Mesenchymal stem cell (in vitro differentiated cells and primary cell): ENCODE results near the gene LRRC37A3.
"Not testable (repeated sequence)": the region's sequence is repeated elsewhere in the genome, so short reads cannot be mapped to it uniquely, and the experiment has no call there.

ENCODE experiments used
- DNase-seq: peaks from one replicate; pipeline ENCODE4 v3.0.0-alpha.2; 2013
- H2AFZ ChIP-seq: one replicate; pipeline ENCODE4 v1.6.1; 2013; ENCODE audit warnings: low read depth, mild to moderate bottlenecking, control low read depth, inconsistent platforms, low read length, moderate library complexity
- H2AK5ac ChIP-seq: 2 replicates; pipeline ENCODE4 v1.6.1; 2013; ENCODE audit warnings: low read length, moderate library complexity, mild to moderate bottlenecking, inconsistent platforms; ENCODE audit not compliant: severe bottlenecking
- H2BK120ac ChIP-seq: one replicate; pipeline ENCODE4 v1.6.1; 2013; ENCODE audit warnings: low read depth, mild to moderate bottlenecking, inconsistent platforms, low read length, moderate library complexity
- H2BK12ac ChIP-seq, 2 experiments: one replicate each; pipeline ENCODE4 v1.6.1; 2013; ENCODE audit warnings: inconsistent platforms in 2 of 2, low read length in 2 of 2, mild to moderate bottlenecking in 2 of 2, moderate library complexity in 2 of 2, control low read depth in 1 of 2
- H2BK15ac ChIP-seq: one replicate; pipeline ENCODE4 v1.6.1; 2013; ENCODE audit warnings: mild to moderate bottlenecking, low read depth, inconsistent platforms; ENCODE audit not compliant: poor library complexity, severe bottlenecking
- H2BK5ac ChIP-seq: 2 replicates; pipeline ENCODE4 v1.6.1; 2013; ENCODE audit warnings: low read depth, mild to moderate bottlenecking, low read length, control low read depth, inconsistent platforms; ENCODE audit not compliant: poor library complexity, severe bottlenecking
- H3K14ac ChIP-seq, 2 experiments: one replicate each; pipeline ENCODE4 v1.6.1; 2013; ENCODE audit warnings: inconsistent platforms in 2 of 2, low read length in 2 of 2, control low read depth in 1 of 2, mild to moderate bottlenecking in 1 of 2, moderate library complexity in 1 of 2
- H3K18ac ChIP-seq, 2 experiments: one replicate each; pipeline ENCODE4 v1.6.1; 2013; ENCODE audit warnings: inconsistent platforms in 2 of 2, low read length in 2 of 2, control low read depth in 1 of 2, low read depth in 1 of 2, mild to moderate bottlenecking in 1 of 2
- H3K23ac ChIP-seq, 2 experiments: one replicate each; pipeline ENCODE4 v1.6.1; 2013; ENCODE audit warnings: inconsistent platforms in 2 of 2, low read length in 2 of 2, mild to moderate bottlenecking in 2 of 2, moderate library complexity in 2 of 2, control low read depth in 1 of 2
- H3K27ac ChIP-seq: 2 replicates; pipeline ENCODE4 v1.5.1; 2013; ENCODE audit warnings: mild to moderate bottlenecking, moderate library complexity, low read length, control low read depth, inconsistent platforms; ENCODE audit not compliant: poor library complexity, severe bottlenecking
- H3K27me3 ChIP-seq, 2 experiments: 2 replicates each; pipeline versions ENCODE4 v1.6.1 to v1.7.0; 2013; ENCODE audit warnings: low read length in 2 of 2, mild to moderate bottlenecking in 2 of 2, moderate library complexity in 2 of 2, control low read depth in 1 of 2, inconsistent platforms in 1 of 2; ENCODE audit not compliant: control insufficient read depth in 1 of 2, insufficient read depth in 1 of 2
- H3K36me3 ChIP-seq, 2 experiments: 2 replicates each; pipeline versions ENCODE4 v1.6.1 to v1.7.0; 2013; ENCODE audit warnings: low read length in 2 of 2, control low read depth in 1 of 2, inconsistent platforms in 1 of 2, low read depth in 1 of 2, mild to moderate bottlenecking in 1 of 2; ENCODE audit not compliant: insufficient read depth in 2 of 2, control insufficient read depth in 1 of 2
- H3K4ac ChIP-seq, 2 experiments: one replicate each; pipeline ENCODE4 v1.6.1; 2013; ENCODE audit warnings: inconsistent platforms in 2 of 2, low read length in 2 of 2, mild to moderate bottlenecking in 2 of 2, moderate library complexity in 2 of 2, control low read depth in 1 of 2, low read depth in 1 of 2
- H3K4me1 ChIP-seq: 2 replicates; pipeline ENCODE4 v1.6.1; 2013; ENCODE audit warnings: low read depth, low read length, control low read depth; ENCODE audit not compliant: control insufficient read depth, insufficient read depth
- H3K4me2 ChIP-seq: 2 replicates; pipeline ENCODE4 v1.6.1; 2013; ENCODE audit warnings: low read length, mild to moderate bottlenecking, inconsistent platforms; ENCODE audit not compliant: poor library complexity, severe bottlenecking
- H3K4me3 ChIP-seq, 2 experiments: 2 replicates each; pipeline versions ENCODE4 v1.5.1 to v1.7.0; 2013; ENCODE audit warnings: low read length in 2 of 2, mild to moderate bottlenecking in 2 of 2, control low read depth in 1 of 2, low read depth in 1 of 2; ENCODE audit not compliant: insufficient read depth in 1 of 2
- H3K79me1 ChIP-seq: replicated peaks from 2 replicates; pipeline ENCODE4 v1.6.1; 2013; ENCODE audit warnings: mild to moderate bottlenecking, control low read depth, low read length, inconsistent platforms; ENCODE audit not compliant: poor library complexity, severe bottlenecking
- H3K9ac ChIP-seq: 2 replicates; pipeline ENCODE4 v1.7.0; 2013; ENCODE audit warnings: mild to moderate bottlenecking, low read length, moderate library complexity
- H3K9me3 ChIP-seq: 2 replicates; pipeline ENCODE4 v1.7.0; 2013; ENCODE audit warnings: mild to moderate bottlenecking, low read length; ENCODE audit not compliant: control insufficient read depth
- H4K8ac ChIP-seq: one replicate; pipeline ENCODE4 v1.6.1; 2013; ENCODE audit warnings: inconsistent platforms, mild to moderate bottlenecking, low read length, moderate library complexity
- H4K91ac ChIP-seq: one replicate; pipeline ENCODE4 v1.6.1; 2013; ENCODE audit warnings: mild to moderate bottlenecking, low read length, inconsistent platforms
- WGBS: methylation state at CpG from one replicate; pipeline ENCODE4 v1.1.7; 2013; ENCODE audit warnings: mixed read lengths; 5-methylcytosine and 5-hydroxymethylcytosine counted together

Gene LRRC37A3

GRCh38 chr17:64927444-64927843, 8.2 kb upstream of the LRRC37A3 start:
- H3K14ac ChIP-seq, H4K91ac ChIP-seq, H3K9ac ChIP-seq, H3K79me1 ChIP-seq, H3K4me1 ChIP-seq, H2BK120ac ChIP-seq, H2BK5ac ChIP-seq, H2AFZ ChIP-seq, H3K9me3 ChIP-seq, H3K4me2 ChIP-seq, H2BK15ac ChIP-seq, H3K4ac ChIP-seq, H3K36me3 ChIP-seq, H4K8ac ChIP-seq, H3K27me3 ChIP-seq, H2BK12ac ChIP-seq, H3K18ac ChIP-seq, H3K23ac ChIP-seq, H2AK5ac ChIP-seq: not testable (repeated sequence)
- peak overlapping the region; percentile 1 for H3K27ac ChIP-seq
- 0% methylated on average over 1 of the region's 2 CpGs for WGBS
- peak overlapping the region in 1 of 2 experiments; percentile 16 for H3K4me3 ChIP-seq
- peak; percentile 75 for DNase-seq

GRCh38 chr17:64926430-64926829, 7.2 kb upstream of the LRRC37A3 start:
- not testable (repeated sequence) for H4K8ac ChIP-seq, H3K27me3 ChIP-seq
- 91% methylated on average over 3 of the region's 4 CpGs for WGBS

GRCh38 chr17:64925244-64925643, 6.0 kb upstream of the LRRC37A3 start:
- H3K27ac ChIP-seq, H2BK5ac ChIP-seq, H3K27me3 ChIP-seq, H3K4me2 ChIP-seq, DNase-seq, H3K79me1 ChIP-seq, H2AFZ ChIP-seq, H3K9me3 ChIP-seq, H2BK120ac ChIP-seq, H4K8ac ChIP-seq, H2AK5ac ChIP-seq, H2BK12ac ChIP-seq, H3K4ac ChIP-seq, H3K18ac ChIP-seq, H3K36me3 ChIP-seq, H3K23ac ChIP-seq, H3K4me3 ChIP-seq, H3K14ac ChIP-seq, H4K91ac ChIP-seq, H3K9ac ChIP-seq, H2BK15ac ChIP-seq, H3K4me1 ChIP-seq: not testable (repeated sequence)
- 95% methylated on average over 3 of the region's 4 CpGs for WGBS

More at GRCh38 chr17:64926430-64926829, 7.2 kb upstream of the LRRC37A3 start:
- not testable (repeated sequence) for H3K9me3 ChIP-seq, H2BK120ac ChIP-seq, H3K18ac ChIP-seq, H3K27ac ChIP-seq, H2AK5ac ChIP-seq, H2BK12ac ChIP-seq, H3K36me3 ChIP-seq, H3K9ac ChIP-seq, H2BK5ac ChIP-seq, H3K4me2 ChIP-seq, H3K4me3 ChIP-seq, H3K14ac ChIP-seq, DNase-seq, H2AFZ ChIP-seq, H3K79me1 ChIP-seq, H2BK15ac ChIP-seq, H3K4ac ChIP-seq, H3K4me1 ChIP-seq, H3K23ac ChIP-seq
- H4K91ac ChIP-seq: peak overlapping the region; percentile 61

GRCh38 chr17:64923051-64923568, 3.8 kb upstream of the LRRC37A3 start:
- H3K27me3 ChIP-seq, H4K8ac ChIP-seq, H3K4me3 ChIP-seq, H2BK5ac ChIP-seq, H3K27ac ChIP-seq, H4K91ac ChIP-seq, H3K4me2 ChIP-seq, H2BK120ac ChIP-seq, H2BK12ac ChIP-seq, H2AFZ ChIP-seq, H3K9me3 ChIP-seq, H3K14ac ChIP-seq, DNase-seq, H3K18ac ChIP-seq, H3K23ac ChIP-seq, H3K36me3 ChIP-seq, H3K4me1 ChIP-seq, H2AK5ac ChIP-seq, H2BK15ac ChIP-seq, H3K79me1 ChIP-seq, H3K4ac ChIP-seq, H3K9ac ChIP-seq: not testable (repeated sequence)
- WGBS: 44% methylated on average over 2 of the region's 6 CpGs
